ENCODE results near the gene SUCLG1.
"Not testable (repeated sequence)": the region's sequence is repeated elsewhere in the genome, so short reads cannot be mapped to it uniquely, and the experiment has no call there.

SUCLG1 gene

DNA sequence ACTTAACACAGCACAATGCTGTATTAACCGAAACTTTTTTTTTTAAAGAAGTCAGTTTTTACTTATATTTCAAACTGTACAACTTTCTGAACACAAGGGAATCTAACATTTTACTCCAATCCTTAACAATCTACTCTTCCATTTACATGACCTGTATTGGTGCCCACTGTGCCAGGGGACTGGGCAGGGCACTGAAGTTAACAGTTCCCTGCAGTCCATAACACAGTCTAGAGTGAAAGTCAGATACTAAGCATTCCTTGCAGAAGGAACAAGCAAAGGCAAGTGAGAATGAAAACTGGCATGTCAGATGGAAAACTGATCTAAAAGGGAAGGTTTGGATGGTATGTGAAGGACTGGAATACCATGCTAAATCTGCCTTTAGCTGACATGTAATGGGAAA, 29.8 kb downstream of the SUCLG1 start:
- no peak for DNase-seq
- in situ Hi-C loops (cut with MboI; ENCODE audit: low pct_unique_long_range_greater_than_20kb, low sequenced_read_pairs) = no loop called here

GRCh38 chr2:84427235-84428138, 31.6 kb downstream of the SUCLG1 start:
- in situ Hi-C loops (cut with MboI; ENCODE audit: low pct_unique_long_range_greater_than_20kb, low sequenced_read_pairs) = no loop called here
- no peak for DNase-seq

GRCh38 chr2:84425310-84425709, 33.8 kb downstream of the SUCLG1 start:
- no peak for DNase-seq
- in situ Hi-C loops (cut with MboI; ENCODE audit: low pct_unique_long_range_greater_than_20kb, low sequenced_read_pairs) = no loop called here

GRCh38 chr2:84424152-84424551, 34.9 kb downstream of the SUCLG1 start:
- DNase-seq = peak; percentile 21
- in situ Hi-C loops (cut with MboI; ENCODE audit: low pct_unique_long_range_greater_than_20kb, low sequenced_read_pairs) = no loop called here

DNA sequence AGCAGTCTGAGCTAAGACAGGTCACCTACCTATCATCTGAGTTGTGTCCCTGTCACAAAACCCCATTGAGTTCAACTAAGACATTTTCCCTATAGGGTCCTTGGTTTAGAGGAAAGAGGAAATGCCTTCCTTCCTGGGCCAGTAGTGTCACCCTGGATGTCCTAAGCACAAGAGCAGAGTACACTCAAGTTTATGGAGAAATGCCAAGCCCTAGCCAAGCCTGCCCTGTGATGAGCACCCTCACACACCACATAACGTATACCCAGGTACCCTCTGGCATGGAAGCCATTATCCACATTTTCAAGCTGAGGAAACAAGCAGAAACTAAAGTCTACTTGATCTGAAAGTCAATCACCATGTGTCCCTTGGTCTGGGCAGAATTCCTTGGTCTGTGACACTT, 37.3 kb downstream of the SUCLG1 start:
- in situ Hi-C loops (cut with MboI; ENCODE audit: low pct_unique_long_range_greater_than_20kb, low sequenced_read_pairs) = no loop called here

DNA sequence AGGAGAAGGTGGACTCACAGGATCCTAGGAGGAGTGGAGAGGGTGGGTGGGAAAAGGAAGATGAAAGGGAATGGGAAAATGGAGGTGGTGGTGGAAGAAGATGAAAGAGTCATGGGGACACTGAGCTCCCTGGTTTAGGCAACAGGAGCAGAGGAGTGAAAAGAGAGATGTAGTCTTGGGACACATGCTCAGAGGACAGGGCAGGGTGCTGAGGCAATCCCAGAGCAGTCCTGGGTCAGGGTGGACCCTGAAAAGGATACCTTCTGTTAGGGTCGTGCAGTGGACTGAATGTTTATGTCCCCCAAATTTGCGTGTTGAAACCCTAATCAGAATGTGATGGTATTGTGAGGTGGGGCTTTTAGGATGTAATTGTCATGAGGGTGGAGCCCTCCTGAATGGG, 37.9 kb downstream of the SUCLG1 start:
- in situ Hi-C loops (cut with MboI; ENCODE audit: low pct_unique_long_range_greater_than_20kb, low sequenced_read_pairs) = no loop called here

More for the DNA sequence above, 37.3 kb downstream of the SUCLG1 start:
- DNase-seq = no peak

DNA sequence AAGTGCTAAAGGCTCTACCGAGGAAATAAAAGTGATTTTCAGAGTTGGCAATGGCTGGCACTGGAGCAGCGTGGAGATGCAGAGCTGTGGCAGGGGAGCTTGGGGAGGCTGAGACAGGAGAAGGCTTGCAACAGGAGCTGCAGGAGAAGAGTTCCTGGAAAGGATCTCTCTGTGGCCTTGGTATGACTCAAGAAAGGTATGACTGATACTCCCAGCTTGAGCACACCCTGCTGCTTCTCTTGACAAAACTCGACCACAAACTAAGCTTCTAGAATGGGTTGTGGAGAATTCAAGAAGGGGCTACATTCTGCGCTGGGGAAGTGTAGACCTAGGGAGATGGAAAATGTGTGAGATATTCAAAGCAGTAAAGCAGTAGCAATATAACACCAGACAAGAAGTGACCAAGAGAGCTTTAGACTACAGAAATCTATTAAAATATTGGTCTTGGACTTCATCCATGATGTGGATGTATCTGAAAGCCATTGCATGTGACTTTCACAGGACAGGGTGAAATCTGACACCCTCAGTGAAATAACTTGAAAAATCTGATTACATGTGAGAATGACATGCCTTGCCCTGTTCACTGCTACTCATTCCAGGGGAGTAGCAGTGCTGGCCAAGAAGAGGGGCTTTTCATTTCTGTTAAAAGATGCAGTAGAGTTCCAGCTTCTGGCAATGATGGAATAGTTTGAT, 41.5 kb downstream of the SUCLG1 start:
- no peak for DNase-seq
- in situ Hi-C loops (cut with MboI; ENCODE audit: low pct_unique_long_range_greater_than_20kb, low sequenced_read_pairs) = no loop called here

More for the DNA sequence above, 37.9 kb downstream of the SUCLG1 start:
- no peak for DNase-seq

DNA sequence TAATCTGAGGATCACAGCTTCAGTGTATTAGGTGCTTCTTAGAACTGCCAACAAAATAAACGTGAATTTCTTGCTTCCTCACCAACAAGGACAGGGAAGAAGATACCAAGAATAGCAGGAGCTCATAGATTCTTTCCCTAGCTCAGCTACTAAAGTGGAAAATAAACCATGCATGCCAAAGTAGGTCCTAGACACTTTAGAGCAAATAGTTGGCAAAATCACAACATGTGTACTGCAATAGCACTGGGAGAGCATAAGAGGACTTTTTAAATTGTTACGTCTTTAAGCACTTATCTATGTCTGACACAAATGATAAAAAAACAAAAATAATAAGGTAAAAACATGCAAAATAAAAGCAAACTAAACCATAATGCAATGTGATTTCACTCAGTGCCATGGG, 49.5 kb downstream of the SUCLG1 start:
- no peak for DNase-seq
- in situ Hi-C loops (cut with MboI; ENCODE audit: low pct_unique_long_range_greater_than_20kb, low sequenced_read_pairs) = no loop called here

GRCh38 chr2:84402111-84402510, 57.0 kb downstream of the SUCLG1 start:
- in situ Hi-C loops (cut with MboI; ENCODE audit: low pct_unique_long_range_greater_than_20kb, low sequenced_read_pairs); DNase-seq: not testable (repeated sequence)

DNA sequence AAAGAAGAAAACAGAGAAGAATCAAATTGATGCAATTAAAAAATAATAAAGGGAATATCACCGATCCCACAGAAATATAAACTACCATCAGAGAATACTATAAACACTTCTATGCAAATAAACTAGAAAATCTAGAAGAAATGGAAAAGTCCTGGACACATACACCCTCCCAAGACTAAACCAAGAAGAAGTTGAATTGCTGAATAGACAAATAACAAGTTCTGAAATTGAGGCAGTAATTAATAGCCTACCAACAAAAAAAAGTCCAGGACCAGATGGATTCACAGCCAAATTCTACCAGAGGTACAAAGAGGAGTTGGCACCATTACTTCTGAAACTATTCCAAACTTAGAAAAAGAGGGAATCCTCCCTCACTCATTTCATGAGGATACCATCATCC, 59.2 kb downstream of the SUCLG1 start:
- in situ Hi-C loops (cut with MboI; ENCODE audit: low pct_unique_long_range_greater_than_20kb, low sequenced_read_pairs); DNase-seq: not testable (repeated sequence)

DNA sequence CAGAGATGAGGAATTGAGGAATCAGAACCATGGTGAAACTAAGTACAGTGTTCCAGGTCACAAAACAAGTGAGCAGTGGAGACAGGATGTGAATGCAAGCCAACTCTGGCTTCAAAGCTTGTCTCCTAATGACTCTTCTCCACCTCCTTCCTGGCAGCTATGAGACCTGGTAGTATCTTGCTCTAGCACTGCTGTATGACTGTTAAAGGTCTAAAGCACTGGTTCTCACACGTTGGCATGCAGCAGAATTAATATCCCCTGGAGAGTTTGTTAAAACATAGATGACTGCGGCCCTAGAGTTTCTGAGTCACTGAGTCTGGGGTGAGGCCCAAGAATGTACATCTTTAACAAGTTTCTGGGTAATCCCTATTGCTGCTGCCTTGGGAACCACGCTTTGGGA, 63.3 kb downstream of the SUCLG1 start:
- no peak for DNase-seq
- in situ Hi-C loops (cut with MboI; ENCODE audit: low pct_unique_long_range_greater_than_20kb, low sequenced_read_pairs) = no loop called here

DNA sequence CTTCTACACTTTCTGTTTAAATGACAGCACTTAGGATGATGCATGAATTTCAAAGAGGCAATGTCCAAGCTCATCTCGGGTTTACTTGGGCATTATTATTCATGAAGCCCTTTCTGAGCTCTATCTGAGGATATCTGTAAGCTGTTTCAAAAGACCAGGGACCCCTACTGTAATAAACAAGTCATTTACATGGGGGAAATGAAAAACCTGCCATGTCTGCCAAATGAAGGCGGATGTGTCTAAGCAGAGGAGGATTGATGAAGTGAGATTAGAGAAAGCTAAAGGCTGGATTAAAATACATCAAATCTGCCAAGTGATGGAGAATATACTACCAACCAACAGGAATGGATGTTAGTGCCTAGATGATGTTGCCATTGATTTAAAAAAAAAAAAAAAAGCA, 64.5 kb downstream of the SUCLG1 start:
- in situ Hi-C loops (cut with MboI; ENCODE audit: low pct_unique_long_range_greater_than_20kb, low sequenced_read_pairs) = no loop called here
- DNase-seq = no peak

DNA sequence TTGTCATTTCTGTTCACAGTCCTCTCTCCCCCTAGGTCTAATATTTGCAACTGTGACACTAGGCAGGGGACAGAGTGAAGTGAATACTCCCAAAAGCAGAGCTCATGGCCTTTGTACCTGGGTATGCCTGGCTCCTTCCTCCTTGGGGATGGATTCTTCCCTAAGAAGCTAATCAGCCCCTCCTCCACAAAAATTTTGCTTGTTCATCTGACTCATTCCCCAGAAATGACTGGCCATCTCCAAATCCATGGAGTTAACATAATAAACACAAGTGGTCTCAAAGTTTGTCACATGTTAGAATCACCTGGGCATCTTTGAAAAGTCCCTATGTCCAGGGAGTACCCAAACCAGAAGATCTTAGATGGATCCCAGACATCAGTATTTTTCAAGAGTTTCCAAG, 65.3 kb downstream of the SUCLG1 start:
- no peak for DNase-seq
- in situ Hi-C loops (cut with MboI; ENCODE audit: low pct_unique_long_range_greater_than_20kb, low sequenced_read_pairs) = no loop called here

DNA sequence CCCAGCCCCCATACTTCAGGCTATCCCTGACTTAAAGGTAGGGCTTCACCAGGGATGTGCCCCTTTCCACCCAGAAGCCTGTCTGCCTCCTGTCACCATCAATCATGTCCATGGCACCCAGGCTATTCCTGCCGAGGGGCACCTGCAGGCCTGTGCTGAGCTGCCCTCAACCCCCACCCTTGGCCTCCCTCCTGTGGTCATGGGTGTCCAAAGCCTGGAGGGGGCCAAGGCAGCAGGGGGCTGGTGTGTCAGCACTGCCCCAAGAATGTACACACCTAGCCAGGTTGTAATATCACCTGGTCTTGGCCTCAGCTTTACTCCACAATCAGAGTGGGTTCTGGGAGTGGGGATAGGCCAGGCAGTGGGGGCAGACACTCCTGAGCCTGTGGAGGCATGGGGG, 69.3 kb downstream of the SUCLG1 start:
- no peak for DNase-seq
- in situ Hi-C loops (cut with MboI; ENCODE audit: low pct_unique_long_range_greater_than_20kb, low sequenced_read_pairs) = no loop called here

DNA sequence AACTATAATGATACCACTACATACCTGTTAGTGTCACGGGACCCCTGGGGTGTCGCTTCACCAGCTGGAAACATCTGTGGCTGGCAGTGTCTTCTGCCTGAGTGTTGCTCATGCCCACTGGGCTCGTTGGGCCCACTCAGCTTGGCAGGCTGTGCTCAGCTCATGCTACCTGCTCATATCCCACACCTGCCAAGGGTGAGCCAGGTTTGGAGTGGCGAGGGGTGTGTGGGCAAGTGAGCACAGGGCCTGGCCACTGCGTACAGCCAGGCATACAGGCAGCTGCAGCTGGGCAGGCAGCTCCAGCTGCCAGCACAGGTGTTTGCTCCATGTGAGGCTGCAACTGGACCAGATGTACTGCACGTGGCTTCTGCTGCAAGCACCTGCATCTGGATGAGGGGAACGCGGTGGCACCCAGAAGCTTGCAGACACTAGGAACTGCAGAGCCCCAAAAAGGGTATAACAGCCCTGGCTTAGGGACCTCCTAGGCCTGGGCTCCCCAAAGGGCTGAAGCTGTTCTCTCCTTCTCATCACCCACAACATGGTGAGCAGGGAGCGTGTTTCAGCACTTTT, 70.1 kb downstream of the SUCLG1 start:
- in situ Hi-C loops (cut with MboI; ENCODE audit: low pct_unique_long_range_greater_than_20kb, low sequenced_read_pairs) = no loop called here
- DNase-seq = no peak

- no peak for DNase-seq
- in situ Hi-C loops (cut with MboI; ENCODE audit: low pct_unique_long_range_greater_than_20kb, low sequenced_read_pairs) = no loop called here
Observed at GRCh38 chr2:84388133-84388532, 70.9 kb downstream of the SUCLG1 start.

GRCh38 chr2:84386336-84387040, 72.6 kb downstream of the SUCLG1 start:
- in situ Hi-C loops (cut with MboI; ENCODE audit: low pct_unique_long_range_greater_than_20kb, low sequenced_read_pairs) = no loop called here

DNA sequence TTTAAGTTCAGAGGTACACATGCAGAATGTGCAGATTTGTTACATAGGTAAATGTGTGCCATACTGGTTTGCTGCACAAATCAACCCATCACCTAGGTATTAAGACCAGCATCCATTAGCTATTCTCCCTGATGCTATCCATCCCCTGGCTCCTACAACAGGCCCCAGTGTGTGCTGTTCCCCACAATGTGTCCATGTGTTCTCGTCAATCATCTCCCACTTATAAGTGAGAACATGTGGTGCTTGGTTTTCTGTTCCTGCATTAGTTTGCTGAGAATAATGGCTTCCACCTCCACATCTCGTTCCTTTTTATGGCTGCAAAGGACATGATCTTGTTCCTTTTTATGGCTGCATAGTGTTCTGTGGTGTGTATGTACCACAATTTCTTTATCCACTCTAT, 75.8 kb downstream of the SUCLG1 start:
- in situ Hi-C loops (cut with MboI; ENCODE audit: low pct_unique_long_range_greater_than_20kb, low sequenced_read_pairs) = no loop called here
- no peak for DNase-seq

More at GRCh38 chr2:84386336-84387040, 72.6 kb downstream of the SUCLG1 start:
- DNase-seq = no peak

- in situ Hi-C loops (cut with MboI; ENCODE audit: low pct_unique_long_range_greater_than_20kb, low sequenced_read_pairs) = no loop called here
- no peak for DNase-seq
Observed at GRCh38 chr2:84380875-84381274, 78.2 kb downstream of the SUCLG1 start.

- no peak for DNase-seq
- in situ Hi-C loops (cut with MboI; ENCODE audit: low pct_unique_long_range_greater_than_20kb, low sequenced_read_pairs) = no loop called here
Observed at GRCh38 chr2:84378960-84379359, 80.1 kb downstream of the SUCLG1 start.

Measured in KBM-7 (cell line).